NOMO-1 (cell line): Measurements from ENCODE around the gene CAMK1.

Experiments
- DNase-seq, 2 experiments: peaks; one replicate each; lab custom pipeline; 2025; ENCODE audit not compliant: unreplicated experiment in 2 of 2; lab: John Stamatoyannopoulos, UW

Gene CAMK1

GRCh38 chr3:9715136-9715535 lies 54.6 kb downstream of the CAMK1 start:
- peak; percentile 19 for DNase-seq

GRCh38 chr3:9713142-9713541 lies 56.6 kb downstream of the CAMK1 start:
- DNase-seq = no peak

- DNase-seq = no peak
Observed at GRCh38 chr3:9712415-9712814, 57.3 kb downstream of the CAMK1 start.

GRCh38 chr3:9710174-9710739 lies 59.5 kb downstream of the CAMK1 start:
- DNase-seq = no peak
